MCF 10A (cell line): ENCODE results near the gene ARL6IP6. TPM values are rescaled to one million over a fixed set of nuclear protein-coding genes. Genes with fewer than 3 reads are reported as not detected.
"Not testable (repeated sequence)": the region's sequence is repeated elsewhere in the genome, so short reads cannot be mapped to it uniquely, and the experiment has no call there.

ENCODE experiments used
- BruUV-seq: library from RNA; stranded (reverse); fragments of 400-500 nt; replicated peaks from 2 replicates; lab custom pipeline; 2021; lab: Mats Ljungman, UMichigan
- CTCF ChIA-PET: fragments of 300-600 bp; sonication (Branson Sonifier 250); formaldehyde crosslinking; extraction: SDS; loops from one replicate; lab custom pipeline; 2021; ENCODE audit warnings: antibody characterized with exemption, inconsistent platforms; lab: Yijun Ruan, JAX
- POLR2A ChIA-PET: fragments of 300-600, 350-650 bp; sonication (Branson Sonifier 250); formaldehyde crosslinking; extraction: SDS; loops from one replicate; lab custom pipeline; 2020; ENCODE audit warnings: antibody characterized with exemption, inconsistent platforms; lab: Yijun Ruan, JAX
- DNase-seq: peaks from one replicate; pipeline ENCODE4 v3.0.0-alpha.2; 2018; ENCODE audit not compliant: unreplicated experiment
- H3K27ac Mint-ChIP-seq: one replicate; pipeline ENCODE4 v1.8.0; 2022; ENCODE audit warnings: mild to moderate bottlenecking, low read depth, mixed read lengths; ENCODE audit not compliant: unreplicated experiment
- H3K27me3 Mint-ChIP-seq: one replicate; pipeline ENCODE4 v1.8.0; 2022; ENCODE audit warnings: mixed read lengths; ENCODE audit not compliant: insufficient read depth, unreplicated experiment
- H3K36me3 Mint-ChIP-seq: one replicate; pipeline ENCODE4 v1.8.0; 2022; ENCODE audit warnings: mild to moderate bottlenecking, moderate library complexity, mixed read lengths; ENCODE audit not compliant: insufficient read depth, unreplicated experiment
- H3K4me1 Mint-ChIP-seq: one replicate; pipeline ENCODE4 v1.8.0; 2022; ENCODE audit warnings: mixed read lengths; ENCODE audit not compliant: insufficient read depth, unreplicated experiment
- H3K4me3 Mint-ChIP-seq: one replicate; pipeline ENCODE4 v1.8.0; 2022; ENCODE audit warnings: mild to moderate bottlenecking, moderate library complexity, mixed read lengths; ENCODE audit not compliant: unreplicated experiment
- H3K9me3 Mint-ChIP-seq: one replicate; pipeline ENCODE4 v1.8.0; 2022; ENCODE audit warnings: mixed read lengths; ENCODE audit not compliant: unreplicated experiment
- CTCF ChIP-seq: fragments of 200-600 bp; IDR thresholded peaks from one replicate; pipeline ENCODE4 v1.8.0; 2022; ENCODE audit warnings: antibody characterized with exemption, mild to moderate bottlenecking; ENCODE audit not compliant: unreplicated experiment
- intact Hi-C: fragments of 100-400 bp; cut with micrococcal nuclease; formaldehyde crosslinking; loops from 2 replicates; pipeline ENCODE4 v1.14.1; 2022
- total RNA-seq: library from RNA; stranded (reverse); gene quantifications from 2 replicates; pipeline ENCODE4 v1.2.3, GENCODE V29; 2022

Gene ARL6IP6
- total RNA-seq, 1 experiment from 2014 or later: 23.7 TPM

DNA sequence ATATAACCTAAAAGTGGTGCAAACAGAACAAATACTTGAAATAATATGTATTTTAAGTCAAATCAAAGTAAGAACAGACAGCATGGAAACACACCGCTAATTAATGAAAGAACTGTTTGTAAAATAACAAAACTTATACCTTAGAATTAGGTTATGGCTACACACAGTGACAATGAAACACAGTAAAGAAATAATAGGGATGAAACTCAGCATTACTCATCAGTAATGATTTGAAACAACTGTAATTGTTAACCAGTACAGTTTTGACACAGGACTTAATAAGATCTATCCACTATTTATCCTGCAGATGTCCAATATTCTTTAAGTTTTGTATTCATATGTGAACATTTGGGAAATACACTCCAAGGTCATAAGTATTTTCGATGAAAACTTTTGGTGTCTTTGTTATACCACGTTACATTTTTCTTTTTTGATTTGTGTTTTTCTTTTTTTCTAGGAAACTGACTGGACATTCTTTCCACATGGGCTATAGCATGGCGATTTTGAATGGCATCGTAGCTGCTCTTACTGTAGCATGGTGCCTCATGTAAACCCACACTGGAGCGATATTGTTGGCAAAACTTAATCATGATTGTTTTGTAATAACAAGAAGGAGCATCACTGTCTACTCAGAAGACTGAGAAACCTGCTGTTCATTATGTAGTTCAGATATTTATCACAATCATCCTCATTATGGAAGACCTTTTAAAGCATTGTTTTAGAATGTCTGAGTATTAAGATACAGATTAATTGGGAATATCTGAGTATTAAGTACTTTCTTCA, 41.1 kb downstream of the ARL6IP6 start:
- H3K4me3 Mint-ChIP-seq: no peak overlapping the region
- no peaks in the 10 kb centered on the region for H3K4me1 Mint-ChIP-seq
- no TSS peak for BruUV-seq
- peaks cover 27% of the 10 kb centered on the region for H3K36me3 Mint-ChIP-seq
- intact Hi-C loops: loop anchor here (5.0 kb wide), 1 partner anchor 408 kb away; no protein-coding TSS in a partner anchor
- POLR2A ChIA-PET: interaction anchor here (0.7 kb wide), 1 partner anchor 399 kb away, joined by 3 read pairs; no protein-coding TSS in a partner anchor
- no peaks in the 10 kb centered on the region for H3K9me3 Mint-ChIP-seq
- no peak for DNase-seq
- TF ChIP-seq CTCF: no peak
- no peak overlapping the region for H3K27ac Mint-ChIP-seq
- CTCF ChIA-PET: no interaction called here
- no peaks in the 10 kb centered on the region for H3K27me3 Mint-ChIP-seq

DNA sequence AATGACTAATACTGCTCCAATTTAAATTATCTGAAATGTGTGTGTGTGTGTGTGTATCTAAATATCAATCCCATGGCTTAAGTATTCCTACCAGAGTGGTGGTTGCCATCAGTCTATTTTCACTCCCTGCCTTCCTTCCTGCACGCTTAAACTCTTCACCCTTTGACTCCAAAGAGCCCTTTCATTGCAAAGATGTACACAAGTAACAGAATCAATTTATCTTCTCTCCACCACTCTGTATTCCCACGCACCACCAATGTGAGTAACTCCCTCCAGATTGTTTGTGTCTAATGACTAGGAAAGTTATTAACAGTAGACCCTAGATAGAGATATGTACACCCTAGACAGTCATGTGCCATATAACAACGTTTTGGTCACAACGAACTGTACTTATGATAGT, 42.8 kb downstream of the ARL6IP6 start:
- no TSS peak for BruUV-seq
- DNase-seq: no peak
- ChIA-PET POLR2A (no interaction called here), CTCF (interaction anchor here (1.1 kb wide), 1 partner anchor 165 kb away, joined by 3 read pairs; no protein-coding TSS in a partner anchor)
- Mint-ChIP-seq H3K27ac (no peak overlapping the region), H3K4me3 (no peak overlapping the region), H3K9me3 (no peaks in the 10 kb centered on the region), H3K27me3 (no peaks in the 10 kb centered on the region), H3K36me3 (peaks cover 25% of the 10 kb centered on the region), H3K4me1 (peaks cover 1% of the 10 kb centered on the region)
- no peak for TF ChIP-seq CTCF
- intact Hi-C loops: no loop called here

DNA sequence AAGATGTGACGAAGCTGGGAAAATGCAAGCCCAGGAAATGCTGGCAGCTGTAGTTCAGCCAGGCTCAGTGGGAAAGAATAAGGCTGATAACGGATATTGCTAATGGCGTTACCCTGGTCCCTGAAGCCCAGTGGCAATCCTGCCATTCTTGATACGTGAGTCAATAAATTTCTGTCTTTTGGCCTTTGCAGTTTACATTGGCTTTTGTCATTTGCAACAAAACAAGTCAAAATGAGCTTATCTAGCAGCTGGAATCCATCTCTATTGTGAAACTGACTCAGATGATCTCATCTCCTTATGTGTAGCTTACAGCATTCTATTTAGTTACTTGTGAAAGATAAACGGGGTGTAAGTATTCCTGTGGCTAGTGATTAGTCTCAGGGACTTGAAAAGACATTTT, 43.8 kb downstream of the ARL6IP6 start:
- no TSS peak for BruUV-seq
- no peak for DNase-seq
- intact Hi-C loops: no loop called here
- POLR2A ChIA-PET: no interaction called here
- Mint-ChIP-seq H3K9me3 (peaks cover 2% of the 10 kb centered on the region), H3K4me3 (no peak overlapping the region), H3K27me3 (no peaks in the 10 kb centered on the region), H3K36me3 (peaks cover 18% of the 10 kb centered on the region), H3K27ac (no peak overlapping the region), H3K4me1 (peaks cover 9% of the 10 kb centered on the region)
- CTCF ChIA-PET: interaction anchor here (0.6 kb wide), 1 partner anchor 46 kb away, joined by 3 read pairs; no protein-coding TSS in a partner anchor
- TF ChIP-seq CTCF: no peak

- H3K9me3 Mint-ChIP-seq, H3K4me1 Mint-ChIP-seq, H3K27me3 Mint-ChIP-seq, BruUV-seq, CTCF ChIA-PET, intact Hi-C loops, DNase-seq, POLR2A ChIA-PET, H3K4me3 Mint-ChIP-seq, H3K27ac Mint-ChIP-seq: not testable (repeated sequence)
- H3K36me3 Mint-ChIP-seq: peaks cover 18% of the 10 kb centered on the region
These were observed 44.8 kb downstream of the ARL6IP6 start for GRCh38 chr2:152763208-152763607.
